Liver (tissue), 9 donors: ENCODE data around the gene GMNN. TPM values are rescaled to one million over a fixed set of nuclear protein-coding genes. Genes with fewer than 3 reads are reported as not detected.

ENCODE experiments used
- DNase-seq: peaks from one replicate; pipeline ENCODE4 v3.0.0-alpha.2; 2017; ENCODE audit warnings: low spot score
- H3K27ac ChIP-seq, 2 donors: one replicate each; pipeline ENCODE4 v1.7.0; 2013; ENCODE audit warnings: inconsistent platforms in 2 of 2, low read length in 2 of 2, control low read depth in 1 of 2, low read depth in 1 of 2, mild to moderate bottlenecking in 1 of 2
- H3K27me3 ChIP-seq, 4 donors: one replicate each; pipeline versions ENCODE4 v1.6.1 to v1.7.0; 2013; ENCODE audit warnings: low read length in 3 of 4, inconsistent platforms in 1 of 4, mild to moderate bottlenecking in 1 of 4, moderate library complexity in 1 of 4; ENCODE audit not compliant: control insufficient read depth in 4 of 4, insufficient read depth in 4 of 4
- H3K36me3 ChIP-seq, 4 donors: one replicate each; pipeline versions ENCODE4 v1.6.1 to v1.7.0; 2013; ENCODE audit warnings: low read length in 3 of 4, mild to moderate bottlenecking in 3 of 4, low read depth in 1 of 4, moderate library complexity in 1 of 4; ENCODE audit not compliant: control insufficient read depth in 4 of 4, insufficient read depth in 3 of 4
- H3K4me1 ChIP-seq, 4 donors: one replicate each; pipeline versions ENCODE4 v1.6.1 to v1.7.0; 2013; ENCODE audit warnings: low read length in 3 of 4, mild to moderate bottlenecking in 3 of 4, moderate library complexity in 1 of 4; ENCODE audit not compliant: control insufficient read depth in 4 of 4, insufficient read depth in 4 of 4
- H3K4me3 ChIP-seq, 3 donors: one replicate each; pipeline versions ENCODE4 v1.6.1 to v1.7.0; 2013; ENCODE audit warnings: low read length in 3 of 3, control low read depth in 1 of 3, low read depth in 1 of 3, mild to moderate bottlenecking in 1 of 3
- H3K9ac ChIP-seq, 2 donors: one replicate each; pipeline ENCODE4 v1.7.0; 2013; ENCODE audit warnings: low read length in 2 of 2, mild to moderate bottlenecking in 2 of 2, moderate library complexity in 2 of 2, control low read depth in 1 of 2, low read depth in 1 of 2
- H3K9me3 ChIP-seq, 4 donors: one replicate each; pipeline versions ENCODE4 v1.6.1 to v1.7.0; 2013; ENCODE audit warnings: low read length in 3 of 4; ENCODE audit not compliant: control insufficient read depth in 4 of 4
- ATF3 ChIP-seq: IDR thresholded peaks from 2 replicates; pipeline ENCODE4 v1.6.1; 2016; ENCODE audit warnings: antibody characterized with exemption
- CTCF ChIP-seq: fragments of 150-350 bp; IDR thresholded peaks from 2 replicates; pipeline ENCODE4 v1.5.1; 2017; ENCODE audit warnings: improper control_type of control experiment, low read depth, low read length; ENCODE audit not compliant: missing input control
- EGR1 ChIP-seq, 2 donors: IDR thresholded peaks; 2 replicates each; pipeline ENCODE4 v1.6.1; 2016 to 2018; ENCODE audit warnings: antibody characterized with exemption in 2 of 2, low read depth in 2 of 2
- FOXA1 ChIP-seq: IDR thresholded peaks from 2 replicates; pipeline ENCODE4 v1.6.1; 2016; ENCODE audit warnings: antibody characterized with exemption
- FOXA2 ChIP-seq: IDR thresholded peaks from 2 replicates; pipeline ENCODE4 v1.6.1; 2016; ENCODE audit warnings: antibody characterized with exemption
- GABPA ChIP-seq, 2 donors: IDR thresholded peaks in 1 of 2; conservative IDR thresholded peaks in 1 of 2; 2 replicates each; pipeline ENCODE4 v1.6.1; 2016; ENCODE audit warnings: antibody characterized with exemption in 2 of 2, mild to moderate bottlenecking in 1 of 2, moderate library complexity in 1 of 2
- HNF4A ChIP-seq, 2 donors: conservative IDR thresholded peaks; 2 replicates each; pipeline ENCODE4 v1.6.1; 2016; ENCODE audit warnings: antibody characterized with exemption in 2 of 2, mild to moderate bottlenecking in 2 of 2
- HNF4G ChIP-seq: IDR thresholded peaks from 2 replicates; pipeline ENCODE4 v1.6.1; 2016; ENCODE audit warnings: antibody characterized with exemption
- JUND ChIP-seq, 2 donors: IDR thresholded peaks; 2 replicates each; pipeline ENCODE4 v1.6.1; 2016; ENCODE audit warnings: antibody characterized with exemption in 2 of 2
- MAX ChIP-seq: IDR thresholded peaks from 2 replicates; pipeline ENCODE4 v1.6.1; 2016; ENCODE audit warnings: antibody characterized with exemption
- NR2F2 ChIP-seq: IDR thresholded peaks from 2 replicates; pipeline ENCODE4 v1.6.1; 2016; ENCODE audit warnings: antibody characterized with exemption
- RAD21 ChIP-seq, 2 donors: IDR thresholded peaks; 2 replicates each; pipeline ENCODE4 v1.6.1; 2016; ENCODE audit warnings: antibody characterized with exemption in 2 of 2, mild to moderate bottlenecking in 2 of 2
- RXRA ChIP-seq, 2 donors: IDR thresholded peaks; 2 replicates each; pipeline ENCODE4 v1.6.1; 2017 to 2018; ENCODE audit warnings: antibody characterized with exemption in 2 of 2, mild to moderate bottlenecking in 1 of 2
- SP1 ChIP-seq: IDR thresholded peaks from 2 replicates; pipeline ENCODE4 v1.6.1; 2018; ENCODE audit warnings: antibody characterized with exemption, mild to moderate bottlenecking
- TAF1 ChIP-seq: conservative IDR thresholded peaks from 2 replicates; pipeline ENCODE4 v1.6.1; 2016; ENCODE audit warnings: antibody characterized with exemption, mild to moderate bottlenecking
- YY1 ChIP-seq: IDR thresholded peaks from 2 replicates; pipeline ENCODE4 v1.6.1; 2016; ENCODE audit warnings: antibody characterized with exemption, mild to moderate bottlenecking
- ZBTB33 ChIP-seq: IDR thresholded peaks from 2 replicates; pipeline ENCODE4 v1.6.1; 2016; ENCODE audit warnings: antibody characterized with exemption
- whole genome bisulfite sequencing: extraction: QIAGEN DNeasy Blood & Tissue Kit; methylation state at CpG from one replicate; pipeline ENCODE4 v1.1.7; 2013; 5-methylcytosine and 5-hydroxymethylcytosine counted together
- polyA plus RNA-seq, 2 donors: library from polyadenylated mRNA; stranded (reverse) in 1 of 2; unstranded in 1 of 2; fragments of 200-250 nt in 1 of 2; fragments of >200 nt in 1 of 2; fragmentation: Nextera tagmentation in 1 of 2; extraction: Ambion mirVana in 1 of 2; gene quantifications; one replicate each; pipeline versions ENCODE4 v1.2.1 to v1.2.3, GENCODE V29; 2013 to 2015
- total RNA-seq, 2 donors: library from RNA; depleted of rRNA; stranded (reverse); fragments of >200 nt; gene quantifications; one replicate each; pipeline ENCODE4 v1.2.3, GENCODE V29; 2014
- donor health status: healthy.
- donor health status: healthy.
- donor health status: healthy.
- donor health status: healthy.
- donor health status: healthy.

Gene GMNN
- total and polyA plus RNA-seq, 4 donors: 8.4 to 34.9 (median 11.0) TPM

- Histone ChIP-seq H3K27ac (no peak overlapping the region), H3K4me3 (no peak overlapping the region), H3K4me1 (no peaks in the 10 kb centered on the region), H3K9ac (no peak overlapping the region), H3K9me3 (no peaks in the 10 kb centered on the region), H3K36me3 (no peaks in the 10 kb centered on the region), H3K27me3 (no peaks in the 10 kb centered on the region)
- TF ChIP-seq TAF1 (no peak), GABPA (IDR thresholded peaks at IDR 0.05 in 1 of 2, conservative IDR thresholded peaks at IDR 0.05 in 1 of 2) (no peak), JUND (IDR thresholded peaks at IDR 0.05) (no peak), HNF4G (no peak), EGR1 (IDR thresholded peaks at IDR 0.05; ENCODE audit: low read depth in 2 of 2) (no peak), ZBTB33 (no peak)
- no peak for DNase-seq
These were observed 33.9 kb upstream of the GMNN start for GRCh38 chr6:24740861-24741260.

GRCh38 chr6:24742216-24742738, 32.5 kb upstream of the GMNN start:
- H3K36me3 ChIP-seq: no peaks in the 10 kb centered on the region
- no peak overlapping the region for H3K4me3 ChIP-seq
- H3K9ac ChIP-seq: no peak overlapping the region
- 87% methylated on average over 5 of the region's 5 CpGs for WGBS
- H3K27ac ChIP-seq: no peak overlapping the region
- no peaks in the 10 kb centered on the region for H3K4me1 ChIP-seq
- no peaks in the 10 kb centered on the region for H3K27me3 ChIP-seq
- no peak for DNase-seq
- no peak for TF ChIP-seq MAX
- no peak for TF ChIP-seq RAD21 (IDR thresholded peaks at IDR 0.05)
- TF ChIP-seq EGR1 (IDR thresholded peaks at IDR 0.05; ENCODE audit: low read depth in 2 of 2): no peak
- no peak for TF ChIP-seq ZBTB33
- TF ChIP-seq GABPA (IDR thresholded peaks at IDR 0.05 in 1 of 2, conservative IDR thresholded peaks at IDR 0.05 in 1 of 2): no peak
- no peak for TF ChIP-seq TAF1
- no peak for TF ChIP-seq RXRA (IDR thresholded peaks at IDR 0.05)
- no peak for TF ChIP-seq CTCF
- no peak for TF ChIP-seq FOXA2
- TF ChIP-seq HNF4A (conservative IDR thresholded peaks at IDR 0.05): no peak
- no peak for TF ChIP-seq SP1
- TF ChIP-seq HNF4G: no peak
- no peak for TF ChIP-seq ATF3
- no peak for TF ChIP-seq FOXA1
- no peak for TF ChIP-seq YY1
- no peak for TF ChIP-seq NR2F2
- no peak for TF ChIP-seq JUND (IDR thresholded peaks at IDR 0.05)
- H3K9me3 ChIP-seq: no peaks in the 10 kb centered on the region
